Heart right ventricle (tissue), 16 donors: Measurements from ENCODE around the gene PEPD. TPM values are rescaled to one million over a fixed set of nuclear protein-coding genes. Genes with fewer than 3 reads are reported as not detected.

Source experiments
- ATAC-seq, 8 donors: fragments of 200-7000 bp; cut with Tn5 transposase; one replicate each; pipeline ENCODE4 v1.9.1; 2020; ENCODE audit warnings: mild to moderate bottlenecking in 8 of 8, moderate library complexity in 8 of 8, moderate number of reproducible peaks in 1 of 8
- DNase-seq, 2 donors: peaks; one replicate each; pipeline ENCODE4 v3.0.0-alpha.2; 2020
- H3K27ac ChIP-seq, 10 donors: fragments of 200-600 bp; sonication (generic) in 2 of 10; one replicate each; pipeline versions ENCODE4 v1.5.0 to v1.8.0; 2020 to 2022; ENCODE audit warnings: mild to moderate bottlenecking in 3 of 10
- H3K27me3 ChIP-seq, 7 donors: fragments of 200-600 bp; one replicate each; pipeline ENCODE4 v1.8.0; 2021 to 2022; ENCODE audit warnings: mild to moderate bottlenecking in 2 of 7
- H3K36me3 ChIP-seq, 9 donors: fragments of 200-600 bp; sonication (generic) in 1 of 9; one replicate each; pipeline versions ENCODE4 v1.5.0 to v1.8.0; 2020 to 2022; ENCODE audit warnings: mild to moderate bottlenecking in 2 of 9
- H3K4me1 ChIP-seq, 9 donors: fragments of 200-600 bp; sonication (generic) in 1 of 9; one replicate each; pipeline versions ENCODE4 v1.5.0 to v1.8.0; 2020 to 2022; ENCODE audit warnings: mild to moderate bottlenecking in 4 of 9
- H3K4me3 ChIP-seq, 10 donors: fragments of 200-600 bp; sonication (generic) in 2 of 10; one replicate each; pipeline versions ENCODE4 v1.5.0 to v1.8.0; 2020 to 2022; ENCODE audit warnings: mild to moderate bottlenecking in 7 of 10, moderate library complexity in 2 of 10
- H3K9me3 ChIP-seq, 11 donors: fragments of 200-600 bp in 10 of 11; sonication (generic) in 2 of 11; one replicate each; pipeline versions ENCODE4 v1.5.0 to v1.8.0; 2013 to 2022; ENCODE audit warnings: mild to moderate bottlenecking in 2 of 11, control low read depth in 1 of 11, moderate library complexity in 1 of 11
- CTCF ChIP-seq, 9 donors: fragments of 200-600 bp; sonication (generic) in 2 of 9; IDR thresholded peaks; one replicate each; pipeline versions ENCODE4 v1.5.0 to v1.8.0; 2021 to 2022; ENCODE audit warnings: antibody characterized with exemption in 9 of 9, mild to moderate bottlenecking in 5 of 9, moderate library complexity in 1 of 9
- WGBS, 2 donors: extraction: QIAGEN DNeasy Blood & Tissue Kit; methylation state at CpG; one replicate each; pipeline ENCODE4 v1.1.7; 2013; ENCODE audit warnings: inconsistent platforms in 1 of 2; 5-methylcytosine and 5-hydroxymethylcytosine counted together
- intact Hi-C, 10 donors: fragments of 100-400 bp; cut with DNase I; formaldehyde crosslinking; loops; one replicate each; pipeline versions ENCODE4 v1.11.1 to v1.14.2; 2022
- polyA plus RNA-seq, 2 donors: library from polyadenylated mRNA; stranded (reverse); fragments of 200-250 nt; gene quantifications; one replicate each; pipeline ENCODE4 v1.2.3, GENCODE V29; 2013
- total RNA-seq, 10 donors: library from RNA; stranded (reverse); fragmentation: NEBNext Ultra II Directional in 3 of 10; extraction: Animal tissue kit (Norgen Biotek cat#: 25700) in 3 of 10; gene quantifications; one replicate each; pipeline versions ENCODE4 v1.2.1 to v1.2.4, GENCODE V29; 2021 to 2023
- donor health status: Arrhythmogenic right ventricular cardiomyopathy.
- donor health status: ischemic (EF 13 %, LVEDD 7.1; RV severe dilation, severe dysfunction).
- donor health status: healthy with polysubstance abuse.
- donor health status: DM: no; HTN: yes; CAD: no.
- donor health status: DM: no; HTN: no; CAD: no.
- donor health status: ischemic (EF 25% LVEDD 6.9; RV normal size, moderate dysfunction).
- donor health status: ischemic (EF 25% LVEDD 5.7; RV mildly dilated, moderate dysfunction).
- donor health status: healthy.
- donor health status: DM: yes; HTN: yes; CAD: no.
- donor health status: Ischemic cardiomyopathy.
- donor health status: ischemic (EF 35%, LVEDD 5.7; RV mildly dilated, moderate dysfunction).
- donor health status: nonischemic (EF 11% LVEDD 7.7; RV severe dilation, severe dysfunction).
- donor health status: DM: yes; HTN: yes; CAD: no.
- donor health status: PGD.
- donor health status: ischemic (EF 29% LVEDD 5.4; RV normal size, mild dysfunction).
- donor health status: nonischemic (EF 23%, LVEDD 6.1; RV moderate dilation, normal function).

Gene PEPD
- total and polyA plus RNA-seq, 12 donors: 20.4 to 47.7 (median 26.8) TPM

GRCh38 chr19:33546656-33547055 is 25.1 kb upstream of the PEPD start:
- ATAC-seq (no peak), DNase-seq (no peak)
- Histone ChIP-seq H3K27ac (no peak overlapping the region), H3K4me3 (no peak overlapping the region), H3K36me3 (no peaks in the 10 kb centered on the region), H3K9me3 (no peaks in the 10 kb centered on the region), H3K4me1 (no peaks in the 10 kb centered on the region), H3K27me3 (peaks cover 0 to 53% (median 26%) of the 10 kb centered on the region in 7 donors)
- intact Hi-C loops: loop anchor here in 1 of 10 donors (10.0 kb wide), 1 partner anchor 208 kb away; no protein-coding TSS in a partner anchor
- TF ChIP-seq CTCF (IDR thresholded peaks at IDR 0.05): no peak
- WGBS, 2 donors: 87 to 92% methylated on average over 5 of the region's 5 CpGs

- H3K4me3 ChIP-seq: no peak overlapping the region
- no peak for TF ChIP-seq CTCF (IDR thresholded peaks at IDR 0.05)
- H3K36me3 ChIP-seq: no peaks in the 10 kb centered on the region
- no peaks in the 10 kb centered on the region for H3K9me3 ChIP-seq
- H3K4me1 ChIP-seq: no peaks in the 10 kb centered on the region
- peaks cover 0 to 60% (median 36%) of the 10 kb centered on the region in 7 donors for H3K27me3 ChIP-seq
- intact Hi-C loops: loop anchor here in 1 of 10 donors (10.0 kb wide), 1 partner anchor 209 kb away; no protein-coding TSS in a partner anchor
- no peak for ATAC-seq
- no peak for DNase-seq
- 79 to 81% methylated on average over 9 of the region's 9 CpGs for WGBS, 2 donors
- H3K27ac ChIP-seq: no peak overlapping the region
These were observed 23.8 kb upstream of the PEPD start for GRCh38 chr19:33545217-33545981.

DNA sequence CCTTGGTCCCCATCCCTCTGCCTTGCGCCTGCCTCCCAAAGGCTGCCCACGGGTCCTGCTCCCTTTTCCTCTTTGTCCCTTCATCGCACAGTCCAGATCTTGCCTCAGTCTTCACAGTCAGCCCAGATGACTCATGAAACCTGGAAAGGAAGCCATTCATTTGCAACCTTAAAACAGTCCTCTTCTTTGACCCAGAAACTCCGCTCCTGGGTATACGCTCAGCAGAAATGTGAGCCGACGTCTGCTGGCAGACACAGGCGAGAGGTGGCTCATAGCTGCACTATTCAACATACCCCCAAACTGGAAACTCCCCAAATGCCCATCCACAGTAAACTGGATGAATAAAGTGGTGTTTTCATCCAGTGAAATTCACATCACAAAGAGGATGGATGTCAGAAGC is 13.6 kb upstream of the PEPD start:
- ATAC-seq: no peak
- H3K4me1 ChIP-seq: no peaks in the 10 kb centered on the region
- no peaks in the 10 kb centered on the region for H3K36me3 ChIP-seq
- DNase-seq: no peak
- 55 to 64% methylated on average over 8 of the region's 8 CpGs for WGBS, 2 donors
- intact Hi-C loops: no loop called here
- no peak overlapping the region for H3K27ac ChIP-seq
- H3K9me3 ChIP-seq: no peaks in the 10 kb centered on the region
- peaks cover 0 to 56% (median 20%) of the 10 kb centered on the region in 7 donors for H3K27me3 ChIP-seq
- no peak for TF ChIP-seq CTCF (IDR thresholded peaks at IDR 0.05)
- no peak overlapping the region for H3K4me3 ChIP-seq

GRCh38 chr19:33532859-33533460 is 11.4 kb upstream of the PEPD start:
- intact Hi-C loops: no loop called here
- Histone ChIP-seq H3K9me3 (no peaks in the 10 kb centered on the region), H3K4me3 (no peak overlapping the region), H3K36me3 (no peaks in the 10 kb centered on the region), H3K27me3 (peaks cover 0 to 59% (median 35%) of the 10 kb centered on the region in 7 donors), H3K27ac (no peak overlapping the region), H3K4me1 (no peaks in the 10 kb centered on the region)
- no peak for TF ChIP-seq CTCF (IDR thresholded peaks at IDR 0.05)
- DNase-seq: no peak
- no peak for ATAC-seq
- 20 to 21% methylated on average over 5 to 6 of the region's 6 CpGs for WGBS, 2 donors
